IMR-90 (cell line): ENCODE measurements around the gene FBLN7. TPM values are rescaled to one million over a fixed set of nuclear protein-coding genes. Genes with fewer than 3 reads are reported as not detected.

Experiments
- ATAC-seq: fragments of 200-7000 bp; cut with Tn5 transposase; 2 replicates; pipeline ENCODE4 v1.9.1; 2020; ENCODE audit warnings: low read depth, mild to moderate bottlenecking, moderate library complexity
- BruUV-seq: library from RNA; stranded (reverse); fragments of 400-500 nt; replicated peaks from 2 replicates; lab custom pipeline; 2021; lab: Mats Ljungman, UMichigan
- CTCF ChIA-PET: fragments of 300-600 bp; formaldehyde crosslinking; extraction: SDS; loops from one replicate; lab custom pipeline; 2021; ENCODE audit warnings: antibody characterized with exemption; lab: Yijun Ruan, JAX
- POLR2A ChIA-PET: fragments of 300-600 bp; sonication (Branson Sonifier 250); formaldehyde crosslinking; loops from one replicate; lab custom pipeline; 2022; ENCODE audit warnings: antibody characterized with exemption; ENCODE audit not compliant: unreplicated experiment; lab: Charles Lee
- DNase-seq: peaks from one replicate; pipeline ENCODE4 v3.0.0; 2013
- H2AFZ ChIP-seq: replicated peaks from 2 replicates; pipeline ENCODE3; 2013; ENCODE audit warnings: low read length, mild to moderate bottlenecking; ENCODE audit not compliant: poor library complexity
- H2AK5ac ChIP-seq: 2 replicates; pipeline ENCODE4 v1.6.1; 2013; ENCODE audit warnings: low read depth, low read length, inconsistent platforms
- H2AK9ac ChIP-seq: replicated peaks from 2 replicates; pipeline ENCODE3; 2013; ENCODE audit warnings: mild to moderate bottlenecking, low read depth, low read length, moderate library complexity; ENCODE audit not compliant: poor library complexity
- H2BK120ac ChIP-seq: 2 replicates; pipeline ENCODE4 v1.6.1; 2013; ENCODE audit warnings: low read depth, low read length, inconsistent platforms
- H2BK15ac ChIP-seq: 3 replicates; pipeline ENCODE4 v1.6.1; 2013; ENCODE audit warnings: low read depth, low read length, inconsistent platforms
- H2BK20ac ChIP-seq: 2 replicates; pipeline ENCODE4 v1.6.1; 2013; ENCODE audit warnings: low read depth, mild to moderate bottlenecking, inconsistent platforms, low read length, moderate library complexity
- H2BK5ac ChIP-seq: 2 replicates; pipeline ENCODE4 v1.6.1; 2013; ENCODE audit warnings: mild to moderate bottlenecking, low read depth, low read length, inconsistent platforms; ENCODE audit not compliant: poor library complexity, severe bottlenecking
- H3K14ac ChIP-seq: replicated peaks from 2 replicates; pipeline ENCODE4 v1.6.1; 2013; ENCODE audit warnings: low read depth, low read length, inconsistent platforms
- H3K18ac ChIP-seq: 2 replicates; pipeline ENCODE4 v1.6.1; 2013; ENCODE audit warnings: low read depth, low read length, control low read depth
- H3K23ac ChIP-seq: 2 replicates; pipeline ENCODE4 v1.6.1; 2013; ENCODE audit warnings: low read depth, low read length, inconsistent platforms
- H3K27ac ChIP-seq: 2 replicates; pipeline ENCODE4 v1.5.1; 2013; ENCODE audit warnings: mild to moderate bottlenecking, control low read depth, low read length; ENCODE audit not compliant: insufficient read depth
- H3K27me3 ChIP-seq: 2 replicates; pipeline ENCODE4 v1.6.1; 2013; ENCODE audit warnings: low read length; ENCODE audit not compliant: control insufficient read depth, insufficient read depth
- H3K36me3 ChIP-seq: 2 replicates; pipeline ENCODE4 v1.6.1; 2013; ENCODE audit warnings: low read length, mixed read lengths; ENCODE audit not compliant: control insufficient read depth, insufficient read depth
- H3K4ac ChIP-seq: 2 replicates; pipeline ENCODE4 v1.6.1; 2013; ENCODE audit warnings: low read depth, low read length, inconsistent platforms
- H3K4me1 ChIP-seq: 2 replicates; pipeline ENCODE4 v1.6.1; 2013; ENCODE audit warnings: low read length, mixed read lengths; ENCODE audit not compliant: control insufficient read depth, insufficient read depth
- H3K4me2 ChIP-seq: 2 replicates; pipeline ENCODE4 v1.6.1; 2013; ENCODE audit warnings: low read depth, mild to moderate bottlenecking, control low read depth, low read length, moderate library complexity
- H3K4me3 ChIP-seq: 2 replicates; pipeline ENCODE4 v1.5.1; 2013; ENCODE audit warnings: low read depth, mild to moderate bottlenecking, control low read depth, low read length, moderate library complexity; ENCODE audit not compliant: insufficient read depth
- H3K56ac ChIP-seq: 2 replicates; pipeline ENCODE4 v1.6.1; 2013; ENCODE audit warnings: low read length, inconsistent platforms; ENCODE audit not compliant: insufficient read depth; ENCODE audit errors: extremely low read depth
- H3K79me1 ChIP-seq, 2 experiments: 2 replicates each; pipeline ENCODE4 v1.6.1; 2013; ENCODE audit warnings: low read length in 2 of 2, inconsistent platforms in 1 of 2, low read depth in 1 of 2
- H3K9ac ChIP-seq: 2 replicates; pipeline ENCODE4 v1.6.1; 2013; ENCODE audit warnings: low read depth, low read length, control low read depth
- H3K9me1 ChIP-seq: 2 replicates; pipeline ENCODE4 v1.6.1; 2013; ENCODE audit warnings: low read length, inconsistent platforms; ENCODE audit not compliant: insufficient read depth
- H3K9me3 ChIP-seq: 2 replicates; pipeline ENCODE4 v1.6.1; 2013; ENCODE audit warnings: low read length; ENCODE audit not compliant: control insufficient read depth, insufficient read depth
- H4K20me1 ChIP-seq: 2 replicates; pipeline ENCODE4 v1.6.1; 2013; ENCODE audit warnings: low read length, inconsistent platforms; ENCODE audit not compliant: insufficient read depth
- H4K5ac ChIP-seq: 2 replicates; pipeline ENCODE4 v1.6.1; 2013; ENCODE audit warnings: mild to moderate bottlenecking, low read depth, low read length, control low read depth
- H4K8ac ChIP-seq, 2 experiments: 2 replicates each; pipeline ENCODE4 v1.6.1; 2013; ENCODE audit warnings: low read depth in 2 of 2, low read length in 2 of 2, control low read depth in 1 of 2, inconsistent platforms in 1 of 2
- H4K91ac ChIP-seq: 2 replicates; pipeline ENCODE4 v1.6.1; 2013; ENCODE audit warnings: low read depth, low read length, inconsistent platforms; ENCODE audit not compliant: insufficient read depth
- BHLHE40 ChIP-seq: fragments of 150-350 bp; IDR thresholded peaks from 2 replicates; pipeline ENCODE4 v1.6.1; 2016; ENCODE audit warnings: mild to moderate bottlenecking, low read depth, low read length
- CEBPB ChIP-seq: IDR thresholded peaks from 2 replicates; pipeline ENCODE4 v1.6.1; 2012; ENCODE audit warnings: low read depth, low read length, improper control_type of control experiment
- CHD1 ChIP-seq: IDR thresholded peaks from 2 replicates; pipeline ENCODE4 v1.6.1; 2012; ENCODE audit warnings: low read depth, low read length, improper control_type of control experiment
- FOS ChIP-seq: fragments of 150-350 bp; IDR thresholded peaks from 2 replicates; pipeline ENCODE4 v1.6.1; 2016; ENCODE audit warnings: low read depth, low read length
- MAFK ChIP-seq: IDR thresholded peaks from 2 replicates; pipeline ENCODE4 v1.6.1; 2012; ENCODE audit warnings: low read depth, low read length, improper control_type of control experiment
- MAZ ChIP-seq: IDR thresholded peaks from 2 replicates; pipeline ENCODE4 v1.6.1; 2012; ENCODE audit warnings: low read depth, mild to moderate bottlenecking, low read length, improper control_type of control experiment, moderate library complexity, borderline replicate concordance
- MXI1 ChIP-seq: IDR thresholded peaks from 2 replicates; pipeline ENCODE4 v1.6.1; 2012; ENCODE audit warnings: low read depth, mild to moderate bottlenecking, low read length, moderate library complexity, borderline replicate concordance
- NFE2L2 ChIP-seq: fragments of 150-350 bp; IDR thresholded peaks from 2 replicates; pipeline ENCODE4 v1.6.1; 2016; ENCODE audit warnings: low read depth, mild to moderate bottlenecking, low read length
- POLR2A ChIP-seq: IDR thresholded peaks from 2 replicates; pipeline ENCODE4 v1.6.1; 2012; ENCODE audit warnings: mild to moderate bottlenecking, low read depth, low read length
- RAD21 ChIP-seq: IDR thresholded peaks from 2 replicates; pipeline ENCODE4 v1.6.1; 2012; ENCODE audit warnings: low read length, improper control_type of control experiment
- RCOR1 ChIP-seq: IDR thresholded peaks from 2 replicates; pipeline ENCODE4 v1.6.1; 2012; ENCODE audit warnings: mild to moderate bottlenecking, low read length, improper control_type of control experiment; ENCODE audit not compliant: insufficient replicate concordance
- RFX5 ChIP-seq: IDR thresholded peaks from 2 replicates; pipeline ENCODE4 v1.8.0; 2012; ENCODE audit warnings: low read depth, mild to moderate bottlenecking, low read length, moderate library complexity
- SMC3 ChIP-seq: fragments of 150-350 bp; IDR thresholded peaks from 2 replicates; pipeline ENCODE4 v1.6.1; 2016; ENCODE audit warnings: low read depth, mild to moderate bottlenecking, antibody characterized with exemption, low read length, moderate library complexity
- WGBS, 2 experiments: methylation state at CpG; one replicate each; pipeline versions ENCODE4 v1.1.5 to v1.1.7; 2013; ENCODE audit warnings: missing lambda C conversion rate in 2 of 2; ENCODE audit not compliant: insufficient read length in 1 of 2; ENCODE audit errors: extremely low coverage in 2 of 2; 5-methylcytosine and 5-hydroxymethylcytosine counted together
- dilution Hi-C: fragments of 300-500 bp; cut with HindIII; formaldehyde crosslinking; loops from one replicate; pipeline ENCODE4 v1.14.3; 2018; ENCODE audit warnings: low sequenced_read_pairs; ENCODE audit not compliant: unreplicated experiment
- in situ Hi-C: fragments of 300-500 bp; cut with MboI; formaldehyde crosslinking; loops from 3 replicates; pipeline ENCODE4 v1.14.3; 2019; ENCODE audit warnings: low sequenced_read_pairs, inconsistent platforms, mixed read lengths
- intact Hi-C: fragments of 100-400 bp; cut with micrococcal nuclease; formaldehyde crosslinking; loops from 2 replicates; pipeline ENCODE4 v1.10.0; 2022
- polyA plus RNA-seq, 3 experiments: library from polyadenylated mRNA; depleted of rRNA; stranded (reverse); fragments of >200 nt; gene quantifications; 2 replicates each; pipeline ENCODE4 v1.2.3, GENCODE V29; 2012; ENCODE audit warnings: low replicate concordance in 1 of 3
- total RNA-seq: library from RNA; depleted of rRNA; stranded (reverse); fragments of >200 nt; gene quantifications from 2 replicates; pipeline ENCODE4 v1.2.3, GENCODE V29; 2012
- TF ChIP-seq, protein P1 (sequence below): fragments of 150-350 bp; IDR thresholded peaks from 2 replicates; pipeline ENCODE4 v1.6.1; 2017; ENCODE audit warnings: mild to moderate bottlenecking, antibody characterized with exemption, low read length, low read depth
- TF ChIP-seq, protein P2 (sequence below): conservative IDR thresholded peaks from 2 replicates; pipeline ENCODE4 v1.5.1; 2012; ENCODE audit warnings: mild to moderate bottlenecking, low read depth, low read length, improper control_type of control experiment
- TF ChIP-seq, protein P3 (sequence below): fragments of 150-350 bp; IDR thresholded peaks from 2 replicates; pipeline ENCODE4 v1.6.1; 2016; ENCODE audit warnings: low read depth, mild to moderate bottlenecking, low read length, moderate library complexity, borderline replicate concordance

Gene FBLN7
- total and polyA plus RNA-seq, 2 of the 4 experiments (the other 2 are of a cell fraction): 0.18 to 1.2 TPM

DNA sequence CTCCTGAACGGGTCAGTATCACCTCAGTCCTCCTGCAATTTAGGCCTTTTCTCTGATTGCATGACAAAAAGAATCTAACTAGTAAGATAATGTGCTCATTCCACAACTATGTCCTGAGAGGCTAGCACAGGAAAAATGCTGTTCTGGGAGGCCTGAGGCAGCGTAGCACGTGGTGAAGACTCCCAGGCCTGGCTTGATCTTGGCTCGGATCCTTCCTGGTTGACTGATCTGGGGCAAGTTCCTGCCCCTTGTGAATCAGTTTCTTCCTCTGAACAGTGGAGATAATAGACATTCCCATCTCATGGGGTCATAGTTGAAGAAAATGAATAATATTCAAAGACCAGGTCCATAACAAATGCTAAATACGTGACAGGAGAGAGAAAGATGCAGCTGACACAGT lies 12.3 kb downstream of the FBLN7 start:
- intact Hi-C loops: no loop called here
- peak overlapping the region; percentile 24; the same call in 1 of the 2 replicates for H4K5ac ChIP-seq
- no peaks in the 10 kb centered on the region for H4K20me1 ChIP-seq
- CTCF ChIA-PET: no interaction called here
- BruUV-seq: no TSS peak
- in situ Hi-C loops: no loop called here
- H3K79me1 ChIP-seq: 0 out of 4 replicates have a peak, but pooled peaks cover 0 to 11% of the 10 kb centered on the region in 2 experiments
- no peak overlapping the region for H2AK9ac ChIP-seq
- no peak overlapping the region; the same call in 1 of the 2 replicates for H3K9ac ChIP-seq
- peaks cover 5% of the 10 kb centered on the region for H3K9me1 ChIP-seq
- no peak overlapping the region for H3K14ac ChIP-seq
- H3K27ac ChIP-seq: peak overlapping the region; percentile 43; the same call in 1 of the 2 replicates
- H3K23ac ChIP-seq: peak overlapping the region; percentile 29; the same call in 1 of the 2 replicates
- peak overlapping the region; percentile 77 for H2AFZ ChIP-seq
- H3K36me3 ChIP-seq: no peaks in the 10 kb centered on the region
- dilution Hi-C loops: no loop called here
- no peaks in the 10 kb centered on the region for H3K9me3 ChIP-seq
- peak overlapping the region; percentile 82; the same call in 1 of the 2 replicates for H2BK20ac ChIP-seq
- peak overlapping the region; percentile 43 to 80; a peak in 2 of 4 replicates for H4K8ac ChIP-seq
- DNase-seq: peak; percentile 95
- H2AK5ac ChIP-seq: no peak overlapping the region
- peak overlapping the region; percentile 57 for H2BK5ac ChIP-seq
- 0% methylated on average over 2 of the region's 5 CpGs; no CpG with 5 or more reads in 1 of the 2 experiments for WGBS, 2 experiments
- H3K4me1 ChIP-seq: peaks cover 10% of the 10 kb centered on the region
- H2BK120ac ChIP-seq: peak overlapping the region; percentile 85; the same call in 1 of the 2 replicates
- no peak overlapping the region for H3K4me2 ChIP-seq
- H3K4me3 ChIP-seq: no peak overlapping the region
- H2BK15ac ChIP-seq: no peak overlapping the region
- POLR2A ChIA-PET: no interaction called here
- 0 out of 2 replicates have a peak overlapping the region, but pooled peaks have one; percentile 36 for H3K56ac ChIP-seq
- peak overlapping the region; percentile 9 for H3K4ac ChIP-seq
- TF ChIP-seq FOS (no peak), RFX5 (no peak), MAZ (no peak), CEBPB (no peak), CHD1 (no peak), SMC3 (no peak), POLR2A (no peak), RAD21 (no peak), RCOR1 (no peak), NFE2L2 (no peak), BHLHE40 (peak; percentile 77), MAFK (peak; percentile 30; the same call in 1 of the 2 replicates), MXI1 (peak; percentile 82)
- TF ChIP-seq, protein P1, sequence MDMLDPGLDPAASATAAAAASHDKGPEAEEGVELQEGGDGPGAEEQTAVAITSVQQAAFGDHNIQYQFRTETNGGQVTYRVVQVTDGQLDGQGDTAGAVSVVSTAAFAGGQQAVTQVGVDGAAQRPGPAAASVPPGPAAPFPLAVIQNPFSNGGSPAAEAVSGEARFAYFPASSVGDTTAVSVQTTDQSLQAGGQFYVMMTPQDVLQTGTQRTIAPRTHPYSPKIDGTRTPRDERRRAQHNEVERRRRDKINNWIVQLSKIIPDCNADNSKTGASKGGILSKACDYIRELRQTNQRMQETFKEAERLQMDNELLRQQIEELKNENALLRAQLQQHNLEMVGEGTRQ: peak; percentile 76
- TF ChIP-seq, protein P2, sequence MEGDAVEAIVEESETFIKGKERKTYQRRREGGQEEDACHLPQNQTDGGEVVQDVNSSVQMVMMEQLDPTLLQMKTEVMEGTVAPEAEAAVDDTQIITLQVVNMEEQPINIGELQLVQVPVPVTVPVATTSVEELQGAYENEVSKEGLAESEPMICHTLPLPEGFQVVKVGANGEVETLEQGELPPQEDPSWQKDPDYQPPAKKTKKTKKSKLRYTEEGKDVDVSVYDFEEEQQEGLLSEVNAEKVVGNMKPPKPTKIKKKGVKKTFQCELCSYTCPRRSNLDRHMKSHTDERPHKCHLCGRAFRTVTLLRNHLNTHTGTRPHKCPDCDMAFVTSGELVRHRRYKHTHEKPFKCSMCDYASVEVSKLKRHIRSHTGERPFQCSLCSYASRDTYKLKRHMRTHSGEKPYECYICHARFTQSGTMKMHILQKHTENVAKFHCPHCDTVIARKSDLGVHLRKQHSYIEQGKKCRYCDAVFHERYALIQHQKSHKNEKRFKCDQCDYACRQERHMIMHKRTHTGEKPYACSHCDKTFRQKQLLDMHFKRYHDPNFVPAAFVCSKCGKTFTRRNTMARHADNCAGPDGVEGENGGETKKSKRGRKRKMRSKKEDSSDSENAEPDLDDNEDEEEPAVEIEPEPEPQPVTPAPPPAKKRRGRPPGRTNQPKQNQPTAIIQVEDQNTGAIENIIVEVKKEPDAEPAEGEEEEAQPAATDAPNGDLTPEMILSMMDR: no peak
- TF ChIP-seq, protein P3, sequence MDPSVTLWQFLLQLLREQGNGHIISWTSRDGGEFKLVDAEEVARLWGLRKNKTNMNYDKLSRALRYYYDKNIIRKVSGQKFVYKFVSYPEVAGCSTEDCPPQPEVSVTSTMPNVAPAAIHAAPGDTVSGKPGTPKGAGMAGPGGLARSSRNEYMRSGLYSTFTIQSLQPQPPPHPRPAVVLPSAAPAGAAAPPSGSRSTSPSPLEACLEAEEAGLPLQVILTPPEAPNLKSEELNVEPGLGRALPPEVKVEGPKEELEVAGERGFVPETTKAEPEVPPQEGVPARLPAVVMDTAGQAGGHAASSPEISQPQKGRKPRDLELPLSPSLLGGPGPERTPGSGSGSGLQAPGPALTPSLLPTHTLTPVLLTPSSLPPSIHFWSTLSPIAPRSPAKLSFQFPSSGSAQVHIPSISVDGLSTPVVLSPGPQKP: no peak
- H3K27me3 ChIP-seq: no peaks in the 10 kb centered on the region
- H4K91ac ChIP-seq: peak overlapping the region; percentile 86
- peak overlapping the region; percentile 21; the same call in 1 of the 2 replicates for H3K18ac ChIP-seq
- ATAC-seq: peak; percentile 98
